ENCODE measurements around the gene CCDC178.
"Not testable (repeated sequence)": the region's sequence is repeated elsewhere in the genome, so short reads cannot be mapped to it uniquely, and the experiment has no call there.

CCDC178 gene, protein sequence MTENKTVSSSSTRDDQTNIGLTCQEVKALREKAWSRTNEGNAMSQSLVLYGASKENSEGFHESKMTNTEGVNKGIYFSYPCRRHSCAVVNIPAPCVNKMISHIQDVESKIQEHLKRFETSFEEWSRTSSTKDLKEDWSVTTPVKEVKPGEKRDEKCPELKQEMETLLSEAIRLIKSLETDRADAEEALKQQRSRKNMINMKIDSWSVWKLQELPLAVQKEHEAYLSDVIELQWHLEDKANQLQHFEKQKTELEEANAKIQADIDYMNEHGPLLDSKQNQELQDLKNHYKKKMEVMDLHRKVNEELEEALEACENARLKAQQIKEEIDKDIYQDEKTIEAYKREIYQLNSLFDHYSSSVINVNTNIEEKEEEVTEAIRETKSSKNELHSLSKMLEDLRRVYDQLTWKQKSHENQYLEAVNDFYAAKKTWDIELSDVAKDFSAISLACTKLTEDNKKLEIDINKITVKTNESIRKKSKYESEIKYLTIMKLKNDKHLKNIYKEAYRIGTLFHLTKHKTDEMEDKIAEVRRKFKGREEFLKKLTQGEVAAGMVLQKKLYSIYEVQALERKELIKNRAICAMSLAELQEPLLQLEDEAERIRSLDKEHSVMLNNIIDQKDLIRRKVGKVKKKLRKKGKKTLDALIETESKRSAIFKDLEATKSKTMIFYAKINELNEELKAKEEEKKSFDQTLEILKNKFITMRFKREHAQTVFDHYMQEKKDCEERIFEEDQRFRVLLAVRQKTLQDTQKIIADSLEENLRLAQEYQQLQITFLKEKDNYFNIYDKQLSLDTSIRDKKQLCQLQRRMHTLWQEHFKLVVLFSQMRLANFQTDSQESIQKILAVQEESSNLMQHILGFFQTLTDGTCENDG

GRCh38 chr18:33440060-33441043 is at the start of gene CCDC178:
CCDC178 (minus strand) TSS chr18:33440721; CDS start chr18:33412088, 28,633 bp downstream.
- DNase-seq = peak; percentile 93

- no peak for DNase-seq
Observed at GRCh38 chr18:33483908-33484307, 43.4 kb upstream of the CCDC178 start.

DNA sequence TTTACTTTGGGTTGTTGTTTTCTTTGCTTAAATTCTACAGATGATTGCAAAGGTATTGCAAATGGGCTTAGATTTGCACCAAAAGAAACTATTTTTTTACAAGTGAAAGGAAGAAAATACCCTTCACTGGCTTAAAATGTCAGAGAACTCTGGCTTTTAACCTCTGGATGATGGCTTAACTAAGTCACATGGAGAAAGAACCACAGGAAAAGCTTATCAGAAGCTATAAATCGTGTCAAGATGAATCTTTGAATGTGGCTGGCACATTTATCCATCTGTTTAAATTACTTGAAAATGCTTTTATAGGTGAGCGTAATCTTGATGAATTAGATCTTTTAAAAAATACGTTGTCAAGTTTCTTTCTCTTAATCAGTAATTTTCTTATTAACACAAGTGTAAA is 32.0 kb upstream of the CCDC178 start:
- DNase-seq = no peak

- DNase-seq = no peak
Observed at GRCh38 chr18:33470216-33470615, 29.7 kb upstream of the CCDC178 start.

- no peak for DNase-seq
Observed at GRCh38 chr18:33469699-33470098, 29.2 kb upstream of the CCDC178 start.

GRCh38 chr18:33467531-33467930 is 27.0 kb upstream of the CCDC178 start:
- DNase-seq = no peak

- no peak for DNase-seq
Observed at GRCh38 chr18:33466822-33467221, 26.3 kb upstream of the CCDC178 start.

- no peak for DNase-seq
Observed at GRCh38 chr18:33460681-33461080, 20.2 kb upstream of the CCDC178 start.

DNA sequence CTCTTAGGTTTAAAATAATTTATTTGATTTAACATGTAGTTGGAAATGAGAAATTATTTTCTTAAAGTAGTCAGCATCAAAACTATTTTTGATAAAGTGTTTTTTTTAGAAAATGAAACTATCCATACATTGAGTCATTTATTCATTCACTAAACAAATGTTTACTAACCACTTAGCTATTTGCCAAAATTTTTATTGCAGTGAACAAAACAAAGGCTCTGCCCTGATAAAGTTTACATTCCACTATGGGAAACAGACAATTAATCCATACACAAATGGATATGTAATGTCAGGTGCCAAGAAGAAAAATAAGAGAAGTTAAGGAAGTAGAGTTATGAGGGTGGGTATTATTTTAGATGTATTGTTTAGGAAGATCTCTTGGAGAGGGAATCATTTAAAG is 19.1 kb upstream of the CCDC178 start:
- no peak for DNase-seq

GRCh38 chr18:33446604-33447003 is 6.1 kb upstream of the CCDC178 start:
- no peak for DNase-seq

DNA sequence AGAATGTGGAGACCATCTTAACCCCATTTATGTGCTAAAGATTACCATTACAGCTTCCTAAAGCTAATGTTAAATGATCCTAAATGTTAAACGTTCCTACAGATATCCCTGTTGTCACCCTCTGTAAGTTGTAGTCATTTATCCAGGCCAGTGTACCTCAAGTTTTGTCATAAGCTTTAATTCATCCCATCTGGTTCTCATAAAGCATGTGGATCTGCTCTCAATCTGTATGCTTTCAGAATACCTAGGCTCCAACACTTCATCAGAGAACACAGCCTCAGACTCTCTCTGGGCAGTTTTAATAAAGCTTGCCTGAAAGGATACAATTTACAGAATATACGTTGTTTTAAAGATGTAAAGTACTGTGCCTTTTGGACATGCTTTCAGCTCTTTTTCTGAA is 4.2 kb upstream of the CCDC178 start:
- no peak for DNase-seq

- no peak for DNase-seq
Observed at GRCh38 chr18:33432857-33433256, 7.7 kb downstream of the CCDC178 start.

- no peak for DNase-seq
Observed at GRCh38 chr18:33427549-33427948, 13.0 kb downstream of the CCDC178 start.

DNA sequence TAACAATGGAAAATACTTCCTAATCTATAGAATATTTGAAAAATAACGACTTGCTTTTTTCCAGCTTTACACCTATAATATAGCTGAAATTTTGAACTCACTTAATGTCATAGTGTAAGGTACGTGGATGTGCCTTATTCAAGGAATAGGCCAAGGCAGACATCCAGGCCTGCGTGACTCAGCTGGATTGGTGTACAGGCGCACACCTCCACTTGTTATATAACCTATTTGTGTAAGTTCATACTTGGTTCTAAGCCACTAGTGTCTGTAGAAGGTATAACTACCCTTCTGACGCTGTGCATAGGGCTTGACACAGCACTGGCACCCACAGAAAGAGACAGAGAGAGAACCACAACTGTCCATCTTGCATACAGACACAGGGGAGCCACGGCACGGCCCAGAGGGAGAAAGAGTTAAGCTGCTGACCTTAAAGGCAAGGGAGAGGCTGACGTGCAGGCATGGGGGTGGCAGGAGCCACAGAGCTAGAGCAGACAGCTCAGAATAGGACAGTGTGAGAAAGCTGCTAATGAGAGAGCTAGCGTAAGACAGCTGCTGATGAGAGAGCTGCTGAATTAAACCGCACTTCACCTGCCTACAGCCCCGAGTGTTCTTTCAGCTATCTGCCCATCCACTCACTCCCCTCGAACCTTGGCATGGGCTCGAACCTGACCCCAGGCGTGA is 16.1 kb downstream of the CCDC178 start:
- no peak for DNase-seq

DNA sequence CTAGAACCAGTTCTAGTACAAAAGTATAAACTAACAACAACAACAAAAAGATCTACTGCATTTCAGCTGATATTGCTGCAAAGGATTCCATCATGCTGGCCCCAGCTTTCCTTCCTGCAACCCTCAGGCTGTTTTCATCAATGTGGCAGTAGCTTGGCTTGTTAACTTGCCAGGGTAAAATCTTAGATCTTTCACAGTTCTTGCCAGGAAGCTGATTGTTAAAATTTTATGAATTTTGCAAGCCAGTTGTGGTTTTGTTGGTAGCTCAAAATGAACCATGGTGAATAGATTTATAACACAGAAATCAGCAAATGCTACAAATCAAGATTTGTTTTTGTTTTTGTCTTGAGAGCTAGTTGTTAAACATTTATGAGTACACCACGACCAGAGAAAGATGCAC is 19.3 kb downstream of the CCDC178 start:
- DNase-seq = no peak

DNA sequence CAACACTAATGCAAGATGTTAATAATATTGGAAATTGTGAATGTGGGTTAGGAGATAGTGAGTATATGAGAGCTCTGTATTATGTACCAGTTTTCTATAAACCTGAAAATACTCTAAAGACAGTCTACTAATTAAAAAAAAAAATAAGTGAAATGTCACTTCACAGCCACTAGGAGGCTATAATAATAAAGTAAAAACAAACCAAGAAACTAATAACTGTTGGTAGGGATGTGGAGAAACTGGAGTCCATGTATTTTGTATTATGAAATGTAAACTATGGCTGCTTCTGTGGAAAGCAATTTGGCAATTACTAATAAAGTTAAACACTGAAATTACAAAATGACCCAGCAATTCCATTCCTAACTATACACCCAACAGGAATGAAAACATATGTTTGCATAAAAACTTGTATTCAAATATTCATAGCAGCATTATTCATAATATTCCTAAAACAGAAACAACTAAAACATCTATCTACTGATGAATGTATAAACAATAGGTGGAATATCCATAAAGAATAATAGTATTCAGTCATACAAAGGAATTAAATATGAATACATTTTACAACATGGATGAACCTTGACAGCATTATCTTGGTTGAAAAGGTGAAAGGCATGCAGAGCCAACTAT is 36.2 kb downstream of the CCDC178 start:
- no peak for DNase-seq

- not testable (repeated sequence) for DNase-seq
Observed at GRCh38 chr18:33398939-33399338, 41.6 kb downstream of the CCDC178 start.

DNA sequence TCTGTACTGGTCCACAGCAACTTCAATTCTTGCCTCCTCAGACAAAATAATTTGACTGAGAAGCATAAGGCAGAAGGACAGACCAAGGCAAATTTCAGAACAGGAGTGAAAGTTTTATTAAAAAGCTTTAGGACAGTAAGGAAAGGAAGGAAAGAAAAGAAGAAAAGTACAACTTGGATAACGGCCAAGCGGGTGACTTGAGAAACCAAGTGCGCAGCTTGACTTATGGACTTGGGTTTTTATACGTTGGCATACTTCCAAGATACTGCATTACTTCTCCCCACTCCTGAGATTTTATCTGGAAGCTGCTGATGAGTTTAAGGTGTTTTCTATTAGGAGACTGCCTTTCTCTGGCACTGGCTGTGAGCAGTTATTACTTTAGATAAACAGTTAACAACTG is 64.7 kb downstream of the CCDC178 start:
- no peak for DNase-seq

DNA sequence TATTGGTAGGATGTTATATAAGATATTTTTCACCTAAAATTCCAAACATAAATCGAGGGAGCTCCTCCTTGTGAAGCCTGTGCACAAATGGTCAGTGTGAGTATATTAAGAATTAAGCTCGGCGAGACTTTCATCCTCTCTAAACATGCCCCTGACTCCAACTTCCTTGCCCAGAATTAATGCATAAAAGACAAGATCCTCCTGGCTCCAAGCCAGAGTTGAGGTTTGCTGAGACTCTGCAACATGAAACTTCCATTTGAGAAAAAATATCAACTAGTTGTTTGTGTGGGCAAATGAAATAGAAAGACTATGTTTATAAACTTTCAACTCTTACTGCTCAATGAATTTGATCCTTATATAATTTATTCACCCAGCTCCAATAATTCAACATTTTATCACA is 68.1 kb downstream of the CCDC178 start:
- peak; percentile 19 for DNase-seq

DNA sequence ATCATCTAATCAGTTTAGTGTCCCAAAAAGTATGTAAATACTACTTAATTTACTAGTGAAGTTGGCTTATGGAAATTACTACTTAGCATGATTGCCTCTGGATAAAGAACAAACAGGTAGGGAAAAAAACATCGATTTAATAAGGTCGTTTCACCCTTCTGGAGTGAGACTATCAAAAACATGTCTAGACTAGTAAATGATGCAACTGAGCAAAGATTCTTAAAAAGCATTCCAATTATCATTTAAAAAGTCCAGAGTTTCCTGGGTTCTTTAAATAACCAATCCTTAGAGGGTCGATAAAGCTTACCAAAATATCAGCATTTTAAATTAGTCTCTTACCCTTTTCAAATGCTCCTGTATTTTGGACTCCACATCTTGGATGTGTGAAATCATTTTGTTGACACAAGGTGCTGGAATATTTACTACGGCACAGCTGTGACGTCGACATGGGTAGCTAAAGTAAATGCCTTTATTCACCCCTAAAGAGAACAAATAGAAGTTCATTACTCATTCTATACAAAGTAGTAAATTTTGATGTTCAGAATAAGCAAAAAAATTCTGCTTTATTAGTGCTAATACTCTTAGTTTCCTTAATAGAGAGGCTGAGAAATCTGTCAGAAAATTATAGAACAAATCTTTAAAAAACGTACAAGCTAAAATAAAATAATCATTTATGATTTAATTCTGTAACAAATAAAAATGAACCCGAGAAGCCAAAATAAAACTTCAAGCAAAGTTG is 70.6 kb downstream of the CCDC178 start:
- peak; percentile 73 for DNase-seq

GRCh38 chr18:33356735-33357134 is 83.8 kb downstream of the CCDC178 start:
- no peak for DNase-seq

Data from NCI-H510A treated with DMSO at 0.1 percent for 48 hours (cell line).